HUES6 (cell line): ENCODE data around the gene PIK3C2G.
"Not testable (repeated sequence)": the region's sequence is repeated elsewhere in the genome, so short reads cannot be mapped to it uniquely, and the experiment has no call there.

Experiments used
- H3K27ac ChIP-seq: 2 replicates; pipeline ENCODE4 v1.7.0; 2013; ENCODE audit warnings: low read depth, mild to moderate bottlenecking, low read length, inconsistent platforms
- H3K27me3 ChIP-seq: 2 replicates; pipeline ENCODE4 v1.6.1; 2013; ENCODE audit warnings: low read length; ENCODE audit not compliant: control insufficient read depth, insufficient read depth
- H3K36me3 ChIP-seq: 2 replicates; pipeline ENCODE4 v1.6.1; 2013; ENCODE audit warnings: low read length; ENCODE audit not compliant: control insufficient read depth, insufficient read depth
- H3K4me1 ChIP-seq: 2 replicates; pipeline ENCODE4 v1.6.1; 2013; ENCODE audit warnings: low read length; ENCODE audit not compliant: control insufficient read depth, insufficient read depth
- H3K4me3 ChIP-seq: 2 replicates; pipeline ENCODE4 v1.5.1; 2013; ENCODE audit warnings: low read depth, low read length
- H3K9ac ChIP-seq: one replicate; pipeline ENCODE4 v1.6.1; 2013; ENCODE audit warnings: mild to moderate bottlenecking, low read length
- H3K9me3 ChIP-seq: 2 replicates; pipeline ENCODE4 v1.6.1; 2013; ENCODE audit warnings: low read depth, low read length; ENCODE audit not compliant: control insufficient read depth, insufficient read depth

PIK3C2G gene

GRCh38 chr12:18254081-18254480 lies 7.2 kb upstream of the PIK3C2G start:
- H3K27ac ChIP-seq: no peak overlapping the region

GRCh38 chr12:18255004-18255403 lies 6.3 kb upstream of the PIK3C2G start:
- H3K4me1 ChIP-seq, H3K9ac ChIP-seq, H3K4me3 ChIP-seq, H3K27me3 ChIP-seq, H3K9me3 ChIP-seq, H3K36me3 ChIP-seq, H3K27ac ChIP-seq: not testable (repeated sequence)

More at GRCh38 chr12:18254081-18254480, 7.2 kb upstream of the PIK3C2G start:
- H3K4me1 ChIP-seq: peaks cover 2% of the 10 kb centered on the region; the same call in 1 of the 2 replicates
- H3K36me3 ChIP-seq: no peaks in the 10 kb centered on the region
- no peak overlapping the region for H3K9ac ChIP-seq
- no peaks in the 10 kb centered on the region for H3K27me3 ChIP-seq
- H3K4me3 ChIP-seq: no peak overlapping the region
- no peaks in the 10 kb centered on the region for H3K9me3 ChIP-seq

GRCh38 chr12:18257251-18257650 lies 4.1 kb upstream of the PIK3C2G start:
- Histone ChIP-seq H3K9me3 (no peaks in the 10 kb centered on the region), H3K36me3 (no peaks in the 10 kb centered on the region), H3K4me3 (no peak overlapping the region)

GRCh38 chr12:18258929-18259328 lies 2.4 kb upstream of the PIK3C2G start:
- H3K9me3 ChIP-seq: no peaks in the 10 kb centered on the region
- H3K9ac ChIP-seq: no peak overlapping the region
- no peak overlapping the region for H3K27ac ChIP-seq
- H3K4me1 ChIP-seq: no peaks in the 10 kb centered on the region
- H3K27me3 ChIP-seq: no peaks in the 10 kb centered on the region
- H3K4me3 ChIP-seq: no peak overlapping the region
- no peaks in the 10 kb centered on the region for H3K36me3 ChIP-seq

More at GRCh38 chr12:18257251-18257650, 4.1 kb upstream of the PIK3C2G start:
- no peak overlapping the region for H3K9ac ChIP-seq
- H3K27me3 ChIP-seq: no peaks in the 10 kb centered on the region
- H3K4me1 ChIP-seq: no peaks in the 10 kb centered on the region
- H3K27ac ChIP-seq: no peak overlapping the region

- Histone ChIP-seq H3K36me3 (no peaks in the 10 kb centered on the region), H3K9me3 (no peaks in the 10 kb centered on the region), H3K27me3 (no peaks in the 10 kb centered on the region), H3K4me1 (no peaks in the 10 kb centered on the region), H3K9ac (no peak overlapping the region), H3K27ac (no peak overlapping the region), H3K4me3 (no peak overlapping the region)
These were observed 1.2 kb upstream of the PIK3C2G start for GRCh38 chr12:18259906-18260682.

GRCh38 chr12:18261906-18262305 lies 588 bp downstream of the PIK3C2G start:
- Histone ChIP-seq H3K36me3 (no peaks in the 10 kb centered on the region), H3K9me3 (no peaks in the 10 kb centered on the region)

GRCh38 chr12:18262514-18262913 lies 1.2 kb downstream of the PIK3C2G start:
- Histone ChIP-seq H3K9me3 (no peaks in the 10 kb centered on the region), H3K4me1 (no peaks in the 10 kb centered on the region), H3K9ac (no peak overlapping the region), H3K27ac (no peak overlapping the region), H3K27me3 (no peaks in the 10 kb centered on the region), H3K36me3 (no peaks in the 10 kb centered on the region), H3K4me3 (no peak overlapping the region)

More at GRCh38 chr12:18261906-18262305, 588 bp downstream of the PIK3C2G start:
- Histone ChIP-seq H3K27me3 (no peaks in the 10 kb centered on the region), H3K4me1 (no peaks in the 10 kb centered on the region), H3K27ac (no peak overlapping the region), H3K4me3 (no peak overlapping the region), H3K9ac (no peak overlapping the region)

GRCh38 chr12:18264581-18265075 lies 3.3 kb downstream of the PIK3C2G start:
- H3K9me3 ChIP-seq: no peaks in the 10 kb centered on the region
- no peak overlapping the region for H3K27ac ChIP-seq
- no peaks in the 10 kb centered on the region for H3K36me3 ChIP-seq
- H3K4me3 ChIP-seq: no peak overlapping the region
- no peaks in the 10 kb centered on the region for H3K4me1 ChIP-seq
- no peak overlapping the region for H3K9ac ChIP-seq
- H3K27me3 ChIP-seq: no peaks in the 10 kb centered on the region

GRCh38 chr12:18267427-18268099 lies 6.2 kb downstream of the PIK3C2G start:
- Histone ChIP-seq H3K4me3 (no peak overlapping the region), H3K9ac (no peak overlapping the region), H3K27me3 (no peaks in the 10 kb centered on the region), H3K27ac (no peak overlapping the region), H3K36me3 (no peaks in the 10 kb centered on the region), H3K4me1 (no peaks in the 10 kb centered on the region), H3K9me3 (no peaks in the 10 kb centered on the region)

- Histone ChIP-seq H3K9ac (no peak overlapping the region), H3K4me3 (no peak overlapping the region), H3K4me1 (0 out of 2 replicates have a peak, but pooled peaks cover 2% of the 10 kb centered on the region), H3K27ac (no peak overlapping the region), H3K27me3 (no peaks in the 10 kb centered on the region), H3K36me3 (no peaks in the 10 kb centered on the region), H3K9me3 (no peaks in the 10 kb centered on the region)
These were observed 9.7 kb downstream of the PIK3C2G start for GRCh38 chr12:18270958-18271460.

- H3K9ac ChIP-seq: no peak overlapping the region
- H3K4me1 ChIP-seq: 0 out of 2 replicates have a peak, but pooled peaks cover 5% of the 10 kb centered on the region
- no peaks in the 10 kb centered on the region for H3K27me3 ChIP-seq
- no peak overlapping the region for H3K27ac ChIP-seq
- no peak overlapping the region for H3K4me3 ChIP-seq
- no peaks in the 10 kb centered on the region for H3K36me3 ChIP-seq
- H3K9me3 ChIP-seq: no peaks in the 10 kb centered on the region
These were observed 14.7 kb downstream of the PIK3C2G start for GRCh38 chr12:18275981-18276380.
